Activated naive CD4-positive, alpha-beta T cell treated with anti-CD3 and anti-CD28 coated beads for 36 hours (primary cell): ENCODE measurements around the gene SH3BP5L. TPM values are rescaled to one million over a fixed set of nuclear protein-coding genes. Genes with fewer than 3 reads are reported as not detected.
"Not testable (repeated sequence)": the region's sequence is repeated elsewhere in the genome, so short reads cannot be mapped to it uniquely, and the experiment has no call there.

Experiments used
- CTCF ChIA-PET: fragments of 350-600 bp; sonication (Branson Sonifier 250); formaldehyde crosslinking; loops from one replicate; lab custom pipeline; 2021; ENCODE audit warnings: antibody characterized with exemption; lab: Charles Lee
- DNase-seq: peaks from one replicate; pipeline ENCODE4 v3.0.0-alpha.2; 2020
- H3K27ac Mint-ChIP-seq: one replicate; pipeline ENCODE4 v1.8.0; 2021; ENCODE audit warnings: mild to moderate bottlenecking, mixed read lengths
- H3K27me3 Mint-ChIP-seq: one replicate; pipeline ENCODE4 v1.8.0; 2021; ENCODE audit warnings: low read depth, mixed read lengths
- H3K36me3 Mint-ChIP-seq: one replicate; pipeline ENCODE4 v1.8.0; 2021; ENCODE audit warnings: low read depth, mixed read lengths
- H3K4me1 Mint-ChIP-seq: one replicate; pipeline ENCODE4 v1.8.0; 2021; ENCODE audit warnings: low read depth, mixed read lengths
- H3K4me3 Mint-ChIP-seq: one replicate; pipeline ENCODE4 v1.8.0; 2021; ENCODE audit warnings: mild to moderate bottlenecking, moderate library complexity, mixed read lengths
- H3K9me3 Mint-ChIP-seq: one replicate; pipeline ENCODE4 v1.8.0; 2021; ENCODE audit warnings: mixed read lengths
- intact Hi-C: fragments of 100-400 bp; cut with micrococcal nuclease; formaldehyde crosslinking; loops from one replicate; pipeline ENCODE4 v1.15.1; 2023
- total RNA-seq, 2 experiments: library from RNA; stranded (reverse); gene quantifications; one replicate each; pipeline ENCODE4 v1.2.3, GENCODE V29; 2021

The SH3BP5L gene
- total RNA-seq, 2 experiments from 2014 or later: 20.3 to 20.5 TPM

- H3K27ac Mint-ChIP-seq: no peak overlapping the region
- H3K9me3 Mint-ChIP-seq: no peaks in the 10 kb centered on the region
- CTCF ChIA-PET: interaction anchor here (1.1 to 3.8 kb wide), 6 partner anchors 12 to 64 kb away, joined by 3 to 27 read pairs (median 10); partner anchors contain the start of genes SH3BP5L and ZNF692
- peaks cover 8% of the 10 kb centered on the region for H3K36me3 Mint-ChIP-seq
- intact Hi-C loops: loop anchor here (1.0 kb wide), 5 partner anchors 12 to 86 kb away; partner anchors contain the start of genes PGBD2 and ZNF692
- H3K4me3 Mint-ChIP-seq: no peak overlapping the region
- peak; percentile 91 for DNase-seq
- H3K4me1 Mint-ChIP-seq: peaks cover 22% of the 10 kb centered on the region
- no peaks in the 10 kb centered on the region for H3K27me3 Mint-ChIP-seq
Measured at GRCh38 chr1:248838357-248839167, 12.8 kb upstream of the SH3BP5L start.

DNA sequence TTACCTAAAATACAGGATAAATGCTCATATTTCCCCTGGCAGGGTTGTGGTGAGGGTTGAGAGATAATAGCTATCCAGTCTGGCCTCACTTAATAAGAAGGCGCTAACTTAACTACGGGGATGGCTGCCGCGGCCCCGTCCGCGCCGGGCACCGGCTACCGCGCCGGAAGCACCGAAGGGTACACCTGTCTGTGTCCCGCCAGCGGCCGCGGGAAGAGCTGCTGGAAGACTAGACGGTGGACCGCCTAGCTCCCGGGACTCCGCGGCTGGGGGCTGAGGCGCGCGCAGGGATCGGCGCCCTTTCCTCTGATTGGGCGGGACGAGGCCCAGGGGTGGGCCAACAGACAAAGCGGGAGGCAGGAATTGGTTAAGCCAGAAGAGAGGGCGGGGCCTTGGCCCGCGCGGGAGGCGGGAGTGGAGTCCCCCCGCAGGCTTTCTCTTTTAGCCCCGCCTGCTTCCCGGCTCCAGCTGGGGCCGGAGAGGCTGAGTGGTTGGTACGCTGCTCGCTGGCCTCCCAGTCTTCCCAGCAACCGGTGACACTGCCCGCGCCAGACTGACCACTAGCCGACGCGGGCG is 12.2 kb upstream of the SH3BP5L start, which contains the start of gene ZNF672:
Gene ZNF672, plus strand, starts transcription at position 444 of the 576 bp plus-strand sequence. CDS start 9,051 bp downstream, outside the sequence.
- peaks cover 22% of the 10 kb centered on the region for H3K4me1 Mint-ChIP-seq
- H3K4me3 Mint-ChIP-seq: no peak within 1 kb of the TSS
- no peak within 1 kb of the TSS for H3K27ac Mint-ChIP-seq
- peaks cover 5% of the 10 kb centered on the region for H3K36me3 Mint-ChIP-seq
- peaks cover 2% of the 10 kb centered on the region for H3K27me3 Mint-ChIP-seq
- intact Hi-C loops: loop anchor here (1.0 kb wide), 5 partner anchors 12 to 86 kb away; partner anchors contain the start of genes PGBD2 and ZNF692
- CTCF ChIA-PET: interaction anchor here (1.8 to 3.8 kb wide), 4 partner anchors 11 to 31 kb away, joined by 5 to 27 read pairs (median 10); partner anchors contain the start of genes SH3BP5L and ZNF692
- DNase-seq: peak; percentile 96
- H3K9me3 Mint-ChIP-seq: no peaks in the 10 kb centered on the region

- H3K4me3 Mint-ChIP-seq: no peak overlapping the region
- H3K27me3 Mint-ChIP-seq: peaks cover 2% of the 10 kb centered on the region
- DNase-seq: no peak
- intact Hi-C loops: no loop called here
- no peaks in the 10 kb centered on the region for H3K9me3 Mint-ChIP-seq
- H3K27ac Mint-ChIP-seq: no peak overlapping the region
- peaks cover 5% of the 10 kb centered on the region for H3K36me3 Mint-ChIP-seq
- CTCF ChIA-PET: interaction anchor here (1.8 to 3.8 kb wide), 4 partner anchors 10 to 30 kb away, joined by 5 to 27 read pairs (median 10); partner anchors contain the start of genes SH3BP5L and ZNF692
- peaks cover 22% of the 10 kb centered on the region for H3K4me1 Mint-ChIP-seq
Measured at GRCh38 chr1:248837045-248837780, 11.5 kb upstream of the SH3BP5L start.

- Mint-ChIP-seq H3K36me3 (peaks cover 2% of the 10 kb centered on the region), H3K4me3 (no peak overlapping the region), H3K27ac (no peak overlapping the region), H3K9me3 (no peaks in the 10 kb centered on the region), H3K4me1 (peaks cover 4% of the 10 kb centered on the region), H3K27me3 (peaks cover 2% of the 10 kb centered on the region)
- CTCF ChIA-PET: interaction anchor here (3.8 kb wide), 1 partner anchor 8 kb away, joined by 27 read pairs; the partner anchor contains the start of gene SH3BP5L
- intact Hi-C loops: no loop called here
- peak; percentile 35 for DNase-seq
Measured at GRCh38 chr1:248834343-248834940, 8.7 kb upstream of the SH3BP5L start.

DNA sequence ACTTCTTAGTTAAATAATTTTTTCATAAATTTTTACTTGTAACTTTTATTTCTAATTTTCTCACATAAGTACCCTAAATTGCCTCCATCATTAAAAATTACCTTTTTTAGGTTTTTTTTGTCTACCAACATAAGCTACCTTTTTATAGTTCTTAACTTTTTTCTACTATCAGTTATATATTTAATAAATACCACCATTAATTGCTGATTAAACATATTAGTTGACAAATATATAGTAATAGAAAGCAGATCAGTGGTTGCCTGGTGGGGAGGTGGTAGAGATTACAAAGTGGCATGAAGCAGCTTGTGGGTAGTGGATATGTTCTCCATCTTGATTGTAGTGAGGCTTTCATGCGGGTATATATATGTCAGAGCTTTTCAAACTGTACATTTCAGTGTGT is 6.1 kb upstream of the SH3BP5L start:
- H3K4me1 Mint-ChIP-seq: peaks cover 7% of the 10 kb centered on the region
- intact Hi-C loops: no loop called here
- no peaks in the 10 kb centered on the region for H3K36me3 Mint-ChIP-seq

DNA sequence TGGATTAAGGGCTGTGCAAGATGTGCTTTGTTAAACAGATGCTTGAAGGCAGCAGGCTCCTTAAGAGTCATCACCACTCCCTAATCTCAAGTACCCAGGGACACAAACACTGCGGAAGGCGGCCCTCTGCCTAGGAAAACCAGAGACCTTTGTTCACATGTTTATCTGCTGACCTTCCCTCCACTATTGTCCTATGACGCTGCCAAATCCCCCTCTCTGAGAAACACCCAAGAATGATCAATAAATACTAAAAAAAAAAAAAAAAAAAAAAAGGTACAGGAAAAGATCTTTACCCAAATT is 5.0 kb upstream of the SH3BP5L start:
- H3K36me3 Mint-ChIP-seq, DNase-seq, H3K27ac Mint-ChIP-seq, CTCF ChIA-PET, intact Hi-C loops, H3K4me3 Mint-ChIP-seq, H3K4me1 Mint-ChIP-seq, H3K27me3 Mint-ChIP-seq, H3K9me3 Mint-ChIP-seq: not testable (repeated sequence)

More for the DNA sequence above, 6.1 kb upstream of the SH3BP5L start:
- Mint-ChIP-seq H3K4me3 (no peak overlapping the region), H3K27ac (no peak overlapping the region), H3K27me3 (peaks cover 2% of the 10 kb centered on the region), H3K9me3 (no peaks in the 10 kb centered on the region)
- CTCF ChIA-PET: interaction anchor here (1.2 kb wide), 1 partner anchor 27 kb away, joined by 4 read pairs; the partner anchor contains the start of gene ZNF692
- DNase-seq: no peak

- Mint-ChIP-seq H3K9me3 (no peaks in the 10 kb centered on the region), H3K4me1 (peaks cover 26% of the 10 kb centered on the region), H3K27me3 (peaks cover 2% of the 10 kb centered on the region), H3K36me3 (peaks cover 10% of the 10 kb centered on the region), H3K27ac (no peak overlapping the region), H3K4me3 (no peak overlapping the region)
- CTCF ChIA-PET: interaction anchor here (3.9 kb wide), 1 partner anchor 8 kb away, joined by 27 read pairs; the partner anchor contains the start of gene ZNF672
- DNase-seq: no peak
- intact Hi-C loops: loop anchor here (5.0 kb wide), 2 partner anchors 217 to 347 kb away; no protein-coding TSS in a partner anchor
Measured at GRCh38 chr1:248828845-248829244, 3.1 kb upstream of the SH3BP5L start.

DNA sequence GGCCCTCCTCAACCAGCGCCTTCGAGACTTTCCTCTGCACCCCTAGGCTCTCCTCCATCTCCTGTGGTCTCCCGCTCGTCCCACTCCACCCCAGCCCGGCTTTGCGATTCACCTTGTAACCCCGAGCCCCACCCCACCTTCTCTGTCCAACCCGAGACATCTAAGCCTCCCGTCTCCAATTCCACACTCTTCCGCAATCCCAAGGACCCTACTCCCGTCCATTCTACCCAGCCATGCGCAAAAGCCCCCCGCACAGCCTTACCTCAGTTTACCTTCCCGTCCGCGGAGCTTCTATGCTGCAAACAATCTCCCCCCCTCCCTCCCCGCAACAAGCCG is 174 bp downstream of the SH3BP5L start:
- CTCF ChIA-PET: interaction anchor here (0.7 to 3.9 kb wide), 9 partner anchors 11 to 81 kb away, joined by 3 to 27 read pairs (median 4); partner anchors contain the start of genes PGBD2, ZNF672 and ZNF692
- Mint-ChIP-seq H3K36me3 (peaks cover 16% of the 10 kb centered on the region), H3K9me3 (no peaks in the 10 kb centered on the region), H3K4me1 (peaks cover 59% of the 10 kb centered on the region), H3K4me3 (peak overlapping the region; percentile 90), H3K27ac (peak overlapping the region; percentile 98), H3K27me3 (no peaks in the 10 kb centered on the region)
- intact Hi-C loops: loop anchor here (5.0 kb wide), 2 partner anchors 213 to 343 kb away; no protein-coding TSS in a partner anchor
- DNase-seq: no peak

DNA sequence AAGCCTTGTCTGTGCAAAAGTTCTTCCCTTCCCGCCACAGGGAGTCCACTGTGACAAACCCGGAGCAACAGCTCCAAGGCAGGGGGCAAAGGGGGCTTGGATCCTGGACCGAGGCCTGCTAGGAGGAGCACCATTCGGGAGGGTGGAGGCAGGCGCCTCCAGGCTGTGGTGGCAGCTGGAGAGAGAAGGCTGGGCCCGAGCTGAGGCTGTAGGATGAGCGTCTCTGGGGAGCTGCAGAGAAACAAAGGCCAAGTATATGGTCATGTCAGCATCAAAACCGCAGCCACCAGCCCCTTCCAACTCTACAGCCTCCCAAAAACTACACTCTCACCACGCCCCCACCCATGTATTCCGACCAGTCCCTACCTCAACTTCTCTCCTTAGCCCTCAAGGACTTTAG is 579 bp downstream of the SH3BP5L start:
- peak overlapping the region; percentile 98 for H3K27ac Mint-ChIP-seq
- no peaks in the 10 kb centered on the region for H3K9me3 Mint-ChIP-seq
- no peak for DNase-seq
- peaks cover 16% of the 10 kb centered on the region for H3K36me3 Mint-ChIP-seq
- CTCF ChIA-PET: interaction anchor here (0.8 to 3.9 kb wide), 5 partner anchors 12 to 81 kb away, joined by 3 to 27 read pairs (median 4); partner anchors contain the start of genes PGBD2, ZNF672 and ZNF692
- peaks cover 63% of the 10 kb centered on the region for H3K4me1 Mint-ChIP-seq
- intact Hi-C loops: loop anchor here (5.0 kb wide), 2 partner anchors 213 to 343 kb away; no protein-coding TSS in a partner anchor
- peak overlapping the region; percentile 90 for H3K4me3 Mint-ChIP-seq
- H3K27me3 Mint-ChIP-seq: no peaks in the 10 kb centered on the region

GRCh38 chr1:248824701-248825100 is 1.0 kb downstream of the SH3BP5L start:
- no peaks in the 10 kb centered on the region for H3K9me3 Mint-ChIP-seq
- H3K27me3 Mint-ChIP-seq: no peaks in the 10 kb centered on the region
- peak overlapping the region; percentile 90 for H3K4me3 Mint-ChIP-seq
- DNase-seq: no peak
- intact Hi-C loops: loop anchor here (5.0 kb wide), 2 partner anchors 212 to 342 kb away; no protein-coding TSS in a partner anchor
- H3K27ac Mint-ChIP-seq: peak overlapping the region; percentile 98
- CTCF ChIA-PET: interaction anchor here (0.8 to 3.9 kb wide), 5 partner anchors 12 to 81 kb away, joined by 3 to 27 read pairs (median 4); partner anchors contain the start of genes PGBD2, ZNF672 and ZNF692
- peaks cover 66% of the 10 kb centered on the region for H3K4me1 Mint-ChIP-seq
- peaks cover 16% of the 10 kb centered on the region for H3K36me3 Mint-ChIP-seq

- Mint-ChIP-seq H3K4me1 (peaks cover 68% of the 10 kb centered on the region), H3K27ac (no peak overlapping the region), H3K36me3 (peaks cover 16% of the 10 kb centered on the region), H3K27me3 (no peaks in the 10 kb centered on the region), H3K4me3 (peak overlapping the region; percentile 90), H3K9me3 (no peaks in the 10 kb centered on the region)
- CTCF ChIA-PET: interaction anchor here (1.2 kb wide), 2 partner anchors 18 to 34 kb away, joined by 4 to 5 read pairs; partner anchors contain the start of gene ZNF692
- intact Hi-C loops: no loop called here
- DNase-seq: no peak
Measured at GRCh38 chr1:248824301-248824700, 1.4 kb downstream of the SH3BP5L start.
